ENCODE measurements around the gene URB2. TPM values are rescaled to one million over a fixed set of nuclear protein-coding genes. Genes with fewer than 3 reads are reported as not detected.

URB2 gene
- total and polyA plus RNA-seq, 2 of the 13 experiments (the other 11 are each of a cell fraction or from before 2014, with no cell fraction given): 4.0 to 17.6 TPM

DNA sequence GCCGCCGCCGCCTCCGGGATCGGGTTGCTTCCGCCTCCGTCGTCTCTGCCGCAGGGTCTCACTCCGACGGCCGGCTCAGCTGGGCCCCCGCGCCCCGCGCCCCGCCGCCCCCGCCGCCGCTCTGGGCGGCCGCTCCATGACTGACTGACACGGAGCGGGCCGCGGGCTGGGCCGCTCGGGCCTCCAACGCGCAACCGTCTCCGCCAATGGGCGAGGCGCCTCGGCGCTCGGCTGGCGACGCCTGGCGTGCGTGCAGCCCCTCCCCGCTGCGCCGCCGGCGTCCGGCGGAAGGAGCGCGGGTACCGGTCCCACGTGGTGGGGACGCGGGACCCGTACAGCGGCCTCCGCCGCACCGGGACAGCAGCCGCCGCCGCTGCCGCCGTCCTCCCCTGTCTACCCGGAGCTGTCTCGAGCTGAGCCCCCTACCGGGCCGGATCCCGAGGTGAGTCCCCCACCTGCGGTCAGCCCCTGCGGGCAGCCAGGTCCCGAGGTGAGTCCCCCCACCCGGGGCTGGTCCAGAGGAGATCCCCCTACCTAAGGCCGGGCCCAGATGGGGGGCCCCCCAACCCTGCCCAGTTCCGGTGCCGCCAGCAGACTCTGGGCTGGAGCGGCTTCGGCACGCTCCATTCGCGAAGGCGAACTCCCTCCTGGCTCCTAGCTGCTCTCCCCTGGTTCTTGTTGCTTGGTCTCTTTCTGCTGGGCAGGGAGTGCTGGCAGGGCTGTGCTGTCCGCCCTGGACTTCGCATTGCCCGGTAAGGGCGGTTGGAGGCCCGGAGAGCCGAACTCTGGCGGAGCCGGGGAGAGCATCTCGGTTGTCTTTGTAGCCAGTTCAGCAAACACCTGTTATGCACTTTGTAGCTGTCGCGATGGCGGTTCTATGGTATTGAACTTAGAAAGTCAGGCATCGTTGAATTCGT, at the start of gene URB2, which contains the start of gene TAF5L (continued):
- TF ChIP-seq, protein P1, sequence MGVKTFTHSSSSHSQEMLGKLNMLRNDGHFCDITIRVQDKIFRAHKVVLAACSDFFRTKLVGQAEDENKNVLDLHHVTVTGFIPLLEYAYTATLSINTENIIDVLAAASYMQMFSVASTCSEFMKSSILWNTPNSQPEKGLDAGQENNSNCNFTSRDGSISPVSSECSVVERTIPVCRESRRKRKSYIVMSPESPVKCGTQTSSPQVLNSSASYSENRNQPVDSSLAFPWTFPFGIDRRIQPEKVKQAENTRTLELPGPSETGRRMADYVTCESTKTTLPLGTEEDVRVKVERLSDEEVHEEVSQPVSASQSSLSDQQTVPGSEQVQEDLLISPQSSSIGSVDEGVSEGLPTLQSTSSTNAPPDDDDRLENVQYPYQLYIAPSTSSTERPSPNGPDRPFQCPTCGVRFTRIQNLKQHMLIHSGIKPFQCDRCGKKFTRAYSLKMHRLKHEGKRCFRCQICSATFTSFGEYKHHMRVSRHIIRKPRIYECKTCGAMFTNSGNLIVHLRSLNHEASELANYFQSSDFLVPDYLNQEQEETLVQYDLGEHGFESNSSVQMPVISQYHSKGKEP (CRISPR knock-in tag; IDR thresholded peaks at IDR 0.05): no peak; the same call in 1 of the 2 replicates
- TF ChIP-seq ZNF20 (CRISPR knock-in tag; IDR thresholded peaks at IDR 0.05) (no peak), NONO (IDR thresholded peaks at IDR 0.05) (no peak), NONO (CRISPR knock-in tag; conservative IDR thresholded peaks at IDR 0.05) (peak; percentile 66), TRIM24 (CRISPR knock-in tag; IDR thresholded peaks at IDR 0.05) (no peak), ETV5 (CRISPR knock-in tag; IDR thresholded peaks at IDR 0.05; ENCODE audit: borderline replicate concordance) (peak; percentile 24; the same call in 1 of the 2 replicates), CBX2 (IDR thresholded peaks at IDR 0.05; ENCODE audit: low read depth, low read length) (no peak), CBX2 (CRISPR knock-in tag; IDR thresholded peaks at IDR 0.05; ENCODE audit: low read depth) (no peak), ZNF747 (CRISPR knock-in tag; IDR thresholded peaks at IDR 0.05; ENCODE audit: borderline replicate concordance) (peak; percentile 33; the same call in 1 of the 2 replicates), CHD4 (IDR thresholded peaks at IDR 0.05; ENCODE audit: borderline replicate concordance, low read length) (no peak), MBNL3 (CRISPR knock-in tag; conservative IDR thresholded peaks at IDR 0.05) (no peak), MEIS1 (CRISPR knock-in tag; IDR thresholded peaks at IDR 0.05; ENCODE audit: borderline replicate concordance) (0 out of 2 replicates have a peak, but pooled peaks have one; percentile 38), ZNF589 (CRISPR knock-in tag; conservative IDR thresholded peaks at IDR 0.05) (no peak)
- TF ChIP-seq, protein P2, sequence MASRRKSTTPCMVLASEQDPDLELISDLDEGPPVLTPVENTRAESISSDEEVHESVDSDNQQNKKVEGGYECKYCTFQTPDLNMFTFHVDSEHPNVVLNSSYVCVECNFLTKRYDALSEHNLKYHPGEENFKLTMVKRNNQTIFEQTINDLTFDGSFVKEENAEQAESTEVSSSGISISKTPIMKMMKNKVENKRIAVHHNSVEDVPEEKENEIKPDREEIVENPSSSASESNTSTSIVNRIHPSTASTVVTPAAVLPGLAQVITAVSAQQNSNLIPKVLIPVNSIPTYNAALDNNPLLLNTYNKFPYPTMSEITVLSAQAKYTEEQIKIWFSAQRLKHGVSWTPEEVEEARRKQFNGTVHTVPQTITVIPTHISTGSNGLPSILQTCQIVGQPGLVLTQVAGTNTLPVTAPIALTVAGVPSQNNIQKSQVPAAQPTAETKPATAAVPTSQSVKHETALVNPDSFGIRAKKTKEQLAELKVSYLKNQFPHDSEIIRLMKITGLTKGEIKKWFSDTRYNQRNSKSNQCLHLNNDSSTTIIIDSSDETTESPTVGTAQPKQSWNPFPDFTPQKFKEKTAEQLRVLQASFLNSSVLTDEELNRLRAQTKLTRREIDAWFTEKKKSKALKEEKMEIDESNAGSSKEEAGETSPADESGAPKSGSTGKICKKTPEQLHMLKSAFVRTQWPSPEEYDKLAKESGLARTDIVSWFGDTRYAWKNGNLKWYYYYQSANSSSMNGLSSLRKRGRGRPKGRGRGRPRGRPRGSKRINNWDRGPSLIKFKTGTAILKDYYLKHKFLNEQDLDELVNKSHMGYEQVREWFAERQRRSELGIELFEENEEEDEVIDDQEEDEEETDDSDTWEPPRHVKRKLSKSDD (CRISPR knock-in tag; IDR thresholded peaks at IDR 0.05; ENCODE audit: low read depth): no peak
- TF ChIP-seq, protein P3, sequence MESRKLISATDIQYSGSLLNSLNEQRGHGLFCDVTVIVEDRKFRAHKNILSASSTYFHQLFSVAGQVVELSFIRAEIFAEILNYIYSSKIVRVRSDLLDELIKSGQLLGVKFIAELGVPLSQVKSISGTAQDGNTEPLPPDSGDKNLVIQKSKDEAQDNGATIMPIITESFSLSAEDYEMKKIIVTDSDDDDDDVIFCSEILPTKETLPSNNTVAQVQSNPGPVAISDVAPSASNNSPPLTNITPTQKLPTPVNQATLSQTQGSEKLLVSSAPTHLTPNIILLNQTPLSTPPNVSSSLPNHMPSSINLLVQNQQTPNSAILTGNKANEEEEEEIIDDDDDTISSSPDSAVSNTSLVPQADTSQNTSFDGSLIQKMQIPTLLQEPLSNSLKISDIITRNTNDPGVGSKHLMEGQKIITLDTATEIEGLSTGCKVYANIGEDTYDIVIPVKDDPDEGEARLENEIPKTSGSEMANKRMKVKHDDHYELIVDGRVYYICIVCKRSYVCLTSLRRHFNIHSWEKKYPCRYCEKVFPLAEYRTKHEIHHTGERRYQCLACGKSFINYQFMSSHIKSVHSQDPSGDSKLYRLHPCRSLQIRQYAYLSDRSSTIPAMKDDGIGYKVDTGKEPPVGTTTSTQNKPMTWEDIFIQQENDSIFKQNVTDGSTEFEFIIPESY (CRISPR knock-in tag; IDR thresholded peaks at IDR 0.05): no peak
- TF ChIP-seq, protein P4, sequence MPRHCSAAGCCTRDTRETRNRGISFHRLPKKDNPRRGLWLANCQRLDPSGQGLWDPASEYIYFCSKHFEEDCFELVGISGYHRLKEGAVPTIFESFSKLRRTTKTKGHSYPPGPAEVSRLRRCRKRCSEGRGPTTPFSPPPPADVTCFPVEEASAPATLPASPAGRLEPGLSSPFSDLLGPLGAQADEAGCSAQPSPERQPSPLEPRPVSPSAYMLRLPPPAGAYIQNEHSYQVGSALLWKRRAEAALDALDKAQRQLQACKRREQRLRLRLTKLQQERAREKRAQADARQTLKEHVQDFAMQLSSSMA (CRISPR knock-in tag; IDR thresholded peaks at IDR 0.05): no peak
- TF ChIP-seq, protein P5, sequence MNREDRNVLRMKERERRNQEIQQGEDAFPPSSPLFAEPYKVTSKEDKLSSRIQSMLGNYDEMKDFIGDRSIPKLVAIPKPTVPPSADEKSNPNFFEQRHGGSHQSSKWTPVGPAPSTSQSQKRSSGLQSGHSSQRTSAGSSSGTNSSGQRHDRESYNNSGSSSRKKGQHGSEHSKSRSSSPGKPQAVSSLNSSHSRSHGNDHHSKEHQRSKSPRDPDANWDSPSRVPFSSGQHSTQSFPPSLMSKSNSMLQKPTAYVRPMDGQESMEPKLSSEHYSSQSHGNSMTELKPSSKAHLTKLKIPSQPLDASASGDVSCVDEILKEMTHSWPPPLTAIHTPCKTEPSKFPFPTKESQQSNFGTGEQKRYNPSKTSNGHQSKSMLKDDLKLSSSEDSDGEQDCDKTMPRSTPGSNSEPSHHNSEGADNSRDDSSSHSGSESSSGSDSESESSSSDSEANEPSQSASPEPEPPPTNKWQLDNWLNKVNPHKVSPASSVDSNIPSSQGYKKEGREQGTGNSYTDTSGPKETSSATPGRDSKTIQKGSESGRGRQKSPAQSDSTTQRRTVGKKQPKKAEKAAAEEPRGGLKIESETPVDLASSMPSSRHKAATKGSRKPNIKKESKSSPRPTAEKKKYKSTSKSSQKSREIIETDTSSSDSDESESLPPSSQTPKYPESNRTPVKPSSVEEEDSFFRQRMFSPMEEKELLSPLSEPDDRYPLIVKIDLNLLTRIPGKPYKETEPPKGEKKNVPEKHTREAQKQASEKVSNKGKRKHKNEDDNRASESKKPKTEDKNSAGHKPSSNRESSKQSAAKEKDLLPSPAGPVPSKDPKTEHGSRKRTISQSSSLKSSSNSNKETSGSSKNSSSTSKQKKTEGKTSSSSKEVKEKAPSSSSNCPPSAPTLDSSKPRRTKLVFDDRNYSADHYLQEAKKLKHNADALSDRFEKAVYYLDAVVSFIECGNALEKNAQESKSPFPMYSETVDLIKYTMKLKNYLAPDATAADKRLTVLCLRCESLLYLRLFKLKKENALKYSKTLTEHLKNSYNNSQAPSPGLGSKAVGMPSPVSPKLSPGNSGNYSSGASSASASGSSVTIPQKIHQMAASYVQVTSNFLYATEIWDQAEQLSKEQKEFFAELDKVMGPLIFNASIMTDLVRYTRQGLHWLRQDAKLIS (CRISPR knock-in tag; IDR thresholded peaks at IDR 0.05): no peak
